CD14-positive monocyte (primary cell): Measurements from ENCODE around the gene BRCA2. TPM values are rescaled to one million over a fixed set of nuclear protein-coding genes. Genes with fewer than 3 reads are reported as not detected.
A peak's percentile ranks its signal among the peaks of the same experiment; 100 is the strongest.

Experiments
- DNase-seq, 3 donors: peaks; one replicate each; pipeline ENCODE4 v3.0.0-alpha.2; 2011 to 2022
- H2AFZ ChIP-seq: 2 replicates; pipeline ENCODE4 v1.6.0; 2012; ENCODE audit warnings: mild to moderate bottlenecking, low read depth, low read length, inconsistent platforms; ENCODE audit not compliant: insufficient read depth, poor library complexity, severe bottlenecking
- H3K27ac ChIP-seq, 2 donors: 1 replicate in 1 of 2; 2 replicates in 1 of 2; pipeline ENCODE4 v1.5.1; 2012 to 2013; ENCODE audit warnings: low read length in 2 of 2, control low read depth in 1 of 2, inconsistent platforms in 1 of 2, low read depth in 1 of 2, mild to moderate bottlenecking in 1 of 2
- H3K27me3 ChIP-seq, 2 donors: one replicate each; pipeline versions ENCODE4 v1.6.0 to v1.6.1; 2011 to 2013; ENCODE audit warnings: low read length in 2 of 2; ENCODE audit not compliant: control insufficient read depth in 2 of 2, insufficient read depth in 2 of 2
- H3K36me3 ChIP-seq, 2 donors: replicated peaks in 1 of 2; 1 replicate in 1 of 2; 2 replicates in 1 of 2; pipeline versions ENCODE4 v1.5.1 to v1.6.1; 2012 to 2013; ENCODE audit warnings: low read length in 2 of 2, control low read depth in 1 of 2, inconsistent platforms in 1 of 2, mild to moderate bottlenecking in 1 of 2; ENCODE audit not compliant: insufficient read depth in 2 of 2, control insufficient read depth in 1 of 2
- H3K4me1 ChIP-seq, 2 donors: 1 replicate in 1 of 2; 2 replicates in 1 of 2; pipeline versions ENCODE4 v1.5.1 to v1.6.1; 2012 to 2013; ENCODE audit warnings: low read length in 2 of 2, control low read depth in 1 of 2, inconsistent platforms in 1 of 2, mild to moderate bottlenecking in 1 of 2, moderate library complexity in 1 of 2; ENCODE audit not compliant: insufficient read depth in 2 of 2, control insufficient read depth in 1 of 2
- H3K4me2 ChIP-seq: replicated peaks from 2 replicates; pipeline ENCODE3; 2012; ENCODE audit warnings: low read length, moderate library complexity, mild to moderate bottlenecking; ENCODE audit not compliant: poor library complexity, severe bottlenecking; ENCODE audit errors: extremely low read depth
- H3K4me3 ChIP-seq, 3 experiments: fragments of 200-600 bp in 1 of 3; sonication (generic) in 1 of 3; replicated peaks in 1 of 3; 1 replicate in 2 of 3; 2 replicates in 1 of 3; pipeline ENCODE4 v1.5.1; 2011 to 2013; ENCODE audit warnings: low read length in 3 of 3, mild to moderate bottlenecking in 3 of 3, control low read depth in 2 of 3, low read depth in 2 of 3, inconsistent platforms in 1 of 3, moderate library complexity in 1 of 3
- H3K79me2 ChIP-seq: 2 replicates; pipeline ENCODE4 v1.6.0; 2012; ENCODE audit warnings: mild to moderate bottlenecking, control low read depth, inconsistent platforms, low read length, moderate library complexity; ENCODE audit not compliant: insufficient read depth
- H3K9ac ChIP-seq: 2 replicates; pipeline ENCODE4 v1.6.0; 2017; ENCODE audit warnings: low read length, mild to moderate bottlenecking; ENCODE audit not compliant: insufficient read depth, poor library complexity, severe bottlenecking
- H3K9me3 ChIP-seq, 2 donors: replicated peaks in 1 of 2; 1 replicate in 1 of 2; 2 replicates in 1 of 2; pipeline versions ENCODE4 v1.5.1 to v1.6.1; 2012 to 2013; ENCODE audit warnings: low read length in 2 of 2, control low read depth in 1 of 2; ENCODE audit not compliant: control insufficient read depth in 1 of 2, insufficient read depth in 1 of 2
- H4K20me1 ChIP-seq: 2 replicates; pipeline ENCODE4 v1.6.0; 2012; ENCODE audit warnings: mild to moderate bottlenecking, low read length, control low read depth, moderate library complexity; ENCODE audit not compliant: insufficient read depth
- H3K27ac Mint-ChIP-seq, 7 donors: one replicate each; pipeline ENCODE4 v1.8.0; 2020; ENCODE audit warnings: mild to moderate bottlenecking in 7 of 7, mixed read lengths in 7 of 7, moderate library complexity in 6 of 7, inconsistent platforms in 2 of 7
- H3K27me3 Mint-ChIP-seq, 3 donors: one replicate each; pipeline ENCODE4 v1.8.0; 2021 to 2022; ENCODE audit warnings: low read depth in 3 of 3, mild to moderate bottlenecking in 3 of 3, mixed read lengths in 3 of 3, moderate library complexity in 3 of 3, inconsistent platforms in 1 of 3
- H3K36me3 Mint-ChIP-seq, 2 donors: one replicate each; pipeline ENCODE4 v1.8.0; 2020; ENCODE audit warnings: mixed read lengths in 2 of 2, inconsistent platforms in 1 of 2, mild to moderate bottlenecking in 1 of 2
- H3K4me1 Mint-ChIP-seq: one replicate; pipeline ENCODE4 v1.8.0; 2020; ENCODE audit warnings: mild to moderate bottlenecking, mixed read lengths
- H3K4me3 Mint-ChIP-seq, 2 donors: one replicate each; pipeline ENCODE4 v1.8.0; 2020; ENCODE audit warnings: mild to moderate bottlenecking in 2 of 2, mixed read lengths in 2 of 2, moderate library complexity in 1 of 2
- H3K9me3 Mint-ChIP-seq, 7 donors: one replicate each; pipeline ENCODE4 v1.8.0; 2020 to 2022; ENCODE audit warnings: mixed read lengths in 7 of 7, mild to moderate bottlenecking in 6 of 7, moderate library complexity in 6 of 7, inconsistent platforms in 2 of 7
- WGBS: methylation state at CpG from one replicate; pipeline ENCODE4 v1.1.5; 2013; ENCODE audit warnings: missing lambda C conversion rate; ENCODE audit not compliant: insufficient coverage; 5-methylcytosine and 5-hydroxymethylcytosine counted together
- intact Hi-C, 2 donors: fragments of 100-400 bp; cut with micrococcal nuclease; formaldehyde crosslinking; loops; one replicate each; pipeline versions ENCODE4 v1.15.0 to v1.15.1; 2023
- polyA minus RNA-seq: library from RNA; depleted of rRNA, polyadenylated mRNA; stranded (reverse); fragments of >200 nt; gene quantifications from 2 replicates; pipeline ENCODE4 v1.2.3, GENCODE V29; 2012
- polyA plus RNA-seq, 3 donors: library from polyadenylated mRNA; depleted of rRNA in 1 of 3; unstranded in 2 of 3; stranded (reverse) in 1 of 3; fragments of 300-500 nt in 2 of 3; fragments of >200 nt in 1 of 3; fragmentation: Illumina TruSeq in 2 of 3; gene quantifications; 1 replicate in 2 of 3; 2 replicates in 1 of 3; pipeline ENCODE4 v1.2.3, GENCODE V29; 2012 to 2021
- total RNA-seq, 12 experiments: library from RNA in 1 of 12; stranded (reverse) in 1 of 12; fragments of 120-200 nt in 1 of 12; gene quantifications; one replicate each; pipeline ENCODE4 v1.2.4 and lab custom pipeline; 2013 to 2026; ENCODE audit warnings: mixed read lengths in 6 of 12, inconsistent platforms in 1 of 12
- TF ChIP-seq, protein P1 (sequence below): fragments of 200-600 bp; IDR thresholded peaks from one replicate; pipeline ENCODE4 v1.8.0; 2022; ENCODE audit warnings: antibody characterized with exemption, mild to moderate bottlenecking

Gene BRCA2, protein sequence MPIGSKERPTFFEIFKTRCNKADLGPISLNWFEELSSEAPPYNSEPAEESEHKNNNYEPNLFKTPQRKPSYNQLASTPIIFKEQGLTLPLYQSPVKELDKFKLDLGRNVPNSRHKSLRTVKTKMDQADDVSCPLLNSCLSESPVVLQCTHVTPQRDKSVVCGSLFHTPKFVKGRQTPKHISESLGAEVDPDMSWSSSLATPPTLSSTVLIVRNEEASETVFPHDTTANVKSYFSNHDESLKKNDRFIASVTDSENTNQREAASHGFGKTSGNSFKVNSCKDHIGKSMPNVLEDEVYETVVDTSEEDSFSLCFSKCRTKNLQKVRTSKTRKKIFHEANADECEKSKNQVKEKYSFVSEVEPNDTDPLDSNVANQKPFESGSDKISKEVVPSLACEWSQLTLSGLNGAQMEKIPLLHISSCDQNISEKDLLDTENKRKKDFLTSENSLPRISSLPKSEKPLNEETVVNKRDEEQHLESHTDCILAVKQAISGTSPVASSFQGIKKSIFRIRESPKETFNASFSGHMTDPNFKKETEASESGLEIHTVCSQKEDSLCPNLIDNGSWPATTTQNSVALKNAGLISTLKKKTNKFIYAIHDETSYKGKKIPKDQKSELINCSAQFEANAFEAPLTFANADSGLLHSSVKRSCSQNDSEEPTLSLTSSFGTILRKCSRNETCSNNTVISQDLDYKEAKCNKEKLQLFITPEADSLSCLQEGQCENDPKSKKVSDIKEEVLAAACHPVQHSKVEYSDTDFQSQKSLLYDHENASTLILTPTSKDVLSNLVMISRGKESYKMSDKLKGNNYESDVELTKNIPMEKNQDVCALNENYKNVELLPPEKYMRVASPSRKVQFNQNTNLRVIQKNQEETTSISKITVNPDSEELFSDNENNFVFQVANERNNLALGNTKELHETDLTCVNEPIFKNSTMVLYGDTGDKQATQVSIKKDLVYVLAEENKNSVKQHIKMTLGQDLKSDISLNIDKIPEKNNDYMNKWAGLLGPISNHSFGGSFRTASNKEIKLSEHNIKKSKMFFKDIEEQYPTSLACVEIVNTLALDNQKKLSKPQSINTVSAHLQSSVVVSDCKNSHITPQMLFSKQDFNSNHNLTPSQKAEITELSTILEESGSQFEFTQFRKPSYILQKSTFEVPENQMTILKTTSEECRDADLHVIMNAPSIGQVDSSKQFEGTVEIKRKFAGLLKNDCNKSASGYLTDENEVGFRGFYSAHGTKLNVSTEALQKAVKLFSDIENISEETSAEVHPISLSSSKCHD (N-terminal part only)
- total RNA-seq (2013): 1.9 TPM
- polyA plus RNA-seq (under 1 TPM; 0.32 to 0.36 (median 0.36) TPM), polyA minus RNA-seq (0.72 and 0.83 TPM in 2 replicates), total RNA-seq (lab: John Stamatoyannopoulos, UW) (8.1 to 48.3 (median 23.0) reads per million in 11 experiments)

DNA sequence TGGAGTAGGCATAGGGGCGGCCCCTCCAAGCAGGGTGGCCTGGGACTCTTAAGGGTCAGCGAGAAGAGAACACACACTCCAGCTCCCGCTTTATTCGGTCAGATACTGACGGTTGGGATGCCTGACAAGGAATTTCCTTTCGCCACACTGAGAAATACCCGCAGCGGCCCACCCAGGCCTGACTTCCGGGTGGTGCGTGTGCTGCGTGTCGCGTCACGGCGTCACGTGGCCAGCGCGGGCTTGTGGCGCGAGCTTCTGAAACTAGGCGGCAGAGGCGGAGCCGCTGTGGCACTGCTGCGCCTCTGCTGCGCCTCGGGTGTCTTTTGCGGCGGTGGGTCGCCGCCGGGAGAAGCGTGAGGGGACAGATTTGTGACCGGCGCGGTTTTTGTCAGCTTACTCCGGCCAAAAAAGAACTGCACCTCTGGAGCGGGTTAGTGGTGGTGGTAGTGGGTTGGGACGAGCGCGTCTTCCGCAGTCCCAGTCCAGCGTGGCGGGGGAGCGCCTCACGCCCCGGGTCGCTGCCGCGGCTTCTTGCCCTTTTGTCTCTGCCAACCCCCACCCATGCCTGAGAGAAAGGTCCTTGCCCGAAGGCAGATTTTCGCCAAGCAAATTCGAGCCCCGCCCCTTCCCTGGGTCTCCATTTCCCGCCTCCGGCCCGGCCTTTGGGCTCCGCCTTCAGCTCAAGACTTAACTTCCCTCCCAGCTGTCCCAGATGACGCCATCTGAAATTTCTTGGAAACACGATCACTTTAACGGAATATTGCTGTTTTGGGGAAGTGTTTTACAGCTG, at the start of gene BRCA2, which contains the start of gene ZAR1L:
TSS of gene BRCA2 (plus strand) at position 271 of the 790 bp plus-strand sequence. CDS start 953 bp downstream, outside the sequence.
TSS of gene ZAR1L (minus strand) at position 126 of the 790 bp plus-strand sequence. CDS start 3,438 bp downstream, outside the sequence.
- H3K4me1 Mint-ChIP-seq: peaks cover 25% of the 10 kb centered on the region
- H3K36me3 ChIP-seq: peaks cover 0 to 8% of the 10 kb centered on the region in 2 donors
- WGBS: under 1% methylated on average over 49 of the region's 60 CpGs

More for the DNA sequence above, at the start of gene BRCA2, which contains the start of gene ZAR1L:
- peaks cover 0 to 3% (median 0%) of the 10 kb centered on the region in 7 donors for H3K9me3 Mint-ChIP-seq
- Histone ChIP-seq H3K27me3 (no peaks in the 10 kb centered on the region), H3K9me3 (no peaks in the 10 kb centered on the region), H4K20me1 (no peaks in the 10 kb centered on the region), H3K79me2 (peaks cover 41% of the 10 kb centered on the region), H3K4me3 (peak within 1 kb of the TSS; percentile 78 to 93 (median 90)), H2AFZ (peak within 1 kb of the TSS; percentile 83), H3K27ac (peak within 1 kb of the TSS; percentile 95 to 99), H3K9ac (peak within 1 kb of the TSS; percentile 92), H3K4me1 (peaks cover 32 to 40% of the 10 kb centered on the region in 2 donors), H3K4me2 (peak within 1 kb of the TSS; percentile 96)
- H3K4me3 Mint-ChIP-seq: peak within 1 kb of the TSS; percentile 93 to 96
- TF ChIP-seq, protein P1, sequence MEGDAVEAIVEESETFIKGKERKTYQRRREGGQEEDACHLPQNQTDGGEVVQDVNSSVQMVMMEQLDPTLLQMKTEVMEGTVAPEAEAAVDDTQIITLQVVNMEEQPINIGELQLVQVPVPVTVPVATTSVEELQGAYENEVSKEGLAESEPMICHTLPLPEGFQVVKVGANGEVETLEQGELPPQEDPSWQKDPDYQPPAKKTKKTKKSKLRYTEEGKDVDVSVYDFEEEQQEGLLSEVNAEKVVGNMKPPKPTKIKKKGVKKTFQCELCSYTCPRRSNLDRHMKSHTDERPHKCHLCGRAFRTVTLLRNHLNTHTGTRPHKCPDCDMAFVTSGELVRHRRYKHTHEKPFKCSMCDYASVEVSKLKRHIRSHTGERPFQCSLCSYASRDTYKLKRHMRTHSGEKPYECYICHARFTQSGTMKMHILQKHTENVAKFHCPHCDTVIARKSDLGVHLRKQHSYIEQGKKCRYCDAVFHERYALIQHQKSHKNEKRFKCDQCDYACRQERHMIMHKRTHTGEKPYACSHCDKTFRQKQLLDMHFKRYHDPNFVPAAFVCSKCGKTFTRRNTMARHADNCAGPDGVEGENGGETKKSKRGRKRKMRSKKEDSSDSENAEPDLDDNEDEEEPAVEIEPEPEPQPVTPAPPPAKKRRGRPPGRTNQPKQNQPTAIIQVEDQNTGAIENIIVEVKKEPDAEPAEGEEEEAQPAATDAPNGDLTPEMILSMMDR: no peak
- peaks cover 3 to 6% of the 10 kb centered on the region in 2 donors for H3K36me3 Mint-ChIP-seq
- H3K27ac Mint-ChIP-seq: peak within 1 kb of the TSS; percentile 99 to 100 (median 100)
- peaks cover 0 to 3% (median 0%) of the 10 kb centered on the region in 3 donors for H3K27me3 Mint-ChIP-seq
- intact Hi-C loops: loop anchor here in 1 of 2 donors (10.0 kb wide), 2 partner anchors 109 to 1229 kb away; partner anchors contain the start of gene N4BP2L1
- peak; percentile 84 to 94 (median 87) for DNase-seq
